ENCODE measurements around the gene CDK5RAP2.

CDK5RAP2 gene

GRCh38 chr9:120593250-120593954 lies 13.4 kb upstream of the CDK5RAP2 start:
- no peak for DNase-seq
- no peak overlapping the region for H3K27ac ChIP-seq (ENCODE audit: low read length)

GRCh38 chr9:120592210-120592609 lies 12.2 kb upstream of the CDK5RAP2 start:
- H3K36me3 ChIP-seq (ENCODE audit: insufficient read depth, low read length), result no peaks in the 10 kb centered on the region
- H3K4me2 ChIP-seq (ENCODE audit: insufficient read depth, low read length), result no peak overlapping the region
- no peak overlapping the region for H3K27ac ChIP-seq (ENCODE audit: low read length)
- no peaks in the 10 kb centered on the region for H4K20me1 ChIP-seq (ENCODE audit: insufficient read depth, low read length)
- no peaks in the 10 kb centered on the region for H3K9me3 ChIP-seq (ENCODE audit: insufficient read depth, low read length, severe bottlenecking)
- no peak for TF ChIP-seq EZH2 (IDR thresholded peaks at IDR 0.05; ENCODE audit: borderline replicate concordance, low read depth, low read length, severe bottlenecking)
- no peak for TF ChIP-seq CTCF (IDR thresholded peaks at IDR 0.05; ENCODE audit: borderline replicate concordance, extremely low read depth, low read length, poor library complexity, severe bottlenecking)
- no peak overlapping the region for H3K4me3 ChIP-seq (ENCODE audit: low read depth in 1 of 2, low read length in 2 of 2)
- H2AFZ ChIP-seq (ENCODE audit: low read depth, low read length), result no peak overlapping the region
- DNase-seq, result no peak
- no peak overlapping the region for H3K9ac ChIP-seq (ENCODE audit: low read depth, low read length)
- ATAC-seq (ENCODE audit: insufficient read depth, low read depth), result no peak
- H3K27me3 ChIP-seq (ENCODE audit: insufficient read depth, low read length, poor library complexity), result no peaks in the 10 kb centered on the region
- no peaks in the 10 kb centered on the region for H3K79me2 ChIP-seq (ENCODE audit: insufficient read depth, low read length)
- no peaks in the 10 kb centered on the region for H3K4me1 ChIP-seq (ENCODE audit: insufficient read depth, low read length)

More at GRCh38 chr9:120593250-120593954, 13.4 kb upstream of the CDK5RAP2 start:
- Histone ChIP-seq H3K79me2 (ENCODE audit: insufficient read depth, low read length) (no peaks in the 10 kb centered on the region), H2AFZ (ENCODE audit: low read depth, low read length) (no peak overlapping the region), H3K9ac (ENCODE audit: low read depth, low read length) (no peak overlapping the region), H4K20me1 (ENCODE audit: insufficient read depth, low read length) (no peaks in the 10 kb centered on the region), H3K4me3 (ENCODE audit: low read depth in 1 of 2, low read length in 2 of 2) (no peak overlapping the region), H3K27me3 (ENCODE audit: insufficient read depth, low read length, poor library complexity) (no peaks in the 10 kb centered on the region), H3K4me1 (ENCODE audit: insufficient read depth, low read length) (no peaks in the 10 kb centered on the region), H3K36me3 (ENCODE audit: insufficient read depth, low read length) (no peaks in the 10 kb centered on the region), H3K4me2 (ENCODE audit: insufficient read depth, low read length) (no peak overlapping the region), H3K9me3 (ENCODE audit: insufficient read depth, low read length, severe bottlenecking) (no peaks in the 10 kb centered on the region)
- no peak for TF ChIP-seq CTCF (IDR thresholded peaks at IDR 0.05; ENCODE audit: borderline replicate concordance, extremely low read depth, low read length, poor library complexity, severe bottlenecking)
- TF ChIP-seq EZH2 (IDR thresholded peaks at IDR 0.05; ENCODE audit: borderline replicate concordance, low read depth, low read length, severe bottlenecking), result no peak
- no peak for ATAC-seq (ENCODE audit: insufficient read depth, low read depth)

- no peak for DNase-seq
- H3K4me1 ChIP-seq (ENCODE audit: insufficient read depth, low read length), result peaks cover 9% of the 10 kb centered on the region
- H3K27me3 ChIP-seq (ENCODE audit: insufficient read depth, low read length, poor library complexity), result no peaks in the 10 kb centered on the region
- ATAC-seq (ENCODE audit: insufficient read depth, low read depth), result no peak
- H3K27ac ChIP-seq (ENCODE audit: low read length), result no peak overlapping the region
- H3K9me3 ChIP-seq (ENCODE audit: insufficient read depth, low read length, severe bottlenecking), result no peaks in the 10 kb centered on the region
- no peaks in the 10 kb centered on the region for H3K79me2 ChIP-seq (ENCODE audit: insufficient read depth, low read length)
- no peak overlapping the region for H3K4me2 ChIP-seq (ENCODE audit: insufficient read depth, low read length)
- no peaks in the 10 kb centered on the region for H4K20me1 ChIP-seq (ENCODE audit: insufficient read depth, low read length)
- no peak overlapping the region for H3K4me3 ChIP-seq (ENCODE audit: low read depth in 1 of 2, low read length in 2 of 2)
- no peak overlapping the region for H2AFZ ChIP-seq (ENCODE audit: low read depth, low read length)
- H3K9ac ChIP-seq (ENCODE audit: low read depth, low read length), result no peak overlapping the region
- no peaks in the 10 kb centered on the region for H3K36me3 ChIP-seq (ENCODE audit: insufficient read depth, low read length)
- TF ChIP-seq CTCF (IDR thresholded peaks at IDR 0.05; ENCODE audit: borderline replicate concordance, extremely low read depth, low read length, poor library complexity, severe bottlenecking), result no peak
- no peak for TF ChIP-seq EZH2 (IDR thresholded peaks at IDR 0.05; ENCODE audit: borderline replicate concordance, low read depth, low read length, severe bottlenecking)
Measured at GRCh38 chr9:120587328-120587727, 7.4 kb upstream of the CDK5RAP2 start.
